Chondrocyte (in vitro differentiated cells): Measurements from ENCODE around the gene PF4V1. TPM values are rescaled to one million over a fixed set of nuclear protein-coding genes. Genes with fewer than 3 reads are reported as not detected.

Source experiments
- DNase-seq: peaks from one replicate; pipeline ENCODE4 v3.0.0; 2021; ENCODE audit warnings: mixed read lengths, low spot score
- H3K27ac Mint-ChIP-seq: one replicate; pipeline ENCODE4 v1.8.0; 2021; ENCODE audit warnings: mild to moderate bottlenecking, moderate library complexity, mixed read lengths; ENCODE audit not compliant: unreplicated experiment
- H3K27me3 Mint-ChIP-seq: 2 replicates; pipeline ENCODE4 v1.8.0; 2021; ENCODE audit warnings: low read depth, mixed read lengths
- H3K36me3 Mint-ChIP-seq: 2 replicates; pipeline ENCODE4 v1.8.0; 2021; ENCODE audit warnings: low read depth, mixed read lengths
- H3K4me1 Mint-ChIP-seq: 2 replicates; pipeline ENCODE4 v1.8.0; 2021; ENCODE audit warnings: low read depth, mild to moderate bottlenecking, mixed read lengths
- H3K4me3 Mint-ChIP-seq: one replicate; pipeline ENCODE4 v1.8.0; 2021; ENCODE audit warnings: mild to moderate bottlenecking, moderate library complexity, mixed read lengths; ENCODE audit not compliant: unreplicated experiment
- H3K9me3 Mint-ChIP-seq: 2 replicates; pipeline ENCODE4 v1.8.0; 2021; ENCODE audit warnings: low read depth, mixed read lengths
- CTCF ChIP-seq: fragments of 200-600 bp; sonication (generic); IDR thresholded peaks from 2 replicates; pipeline ENCODE4 v1.5.0; 2021; ENCODE audit warnings: antibody characterized with exemption, mild to moderate bottlenecking, moderate library complexity
- total RNA-seq: library from RNA; stranded (reverse); gene quantifications from 3 replicates; pipeline ENCODE4 v1.2.1, GENCODE V29; 2021

Gene PF4V1
- total RNA-seq, 1 donor from 2014 or later, result not detected

DNA sequence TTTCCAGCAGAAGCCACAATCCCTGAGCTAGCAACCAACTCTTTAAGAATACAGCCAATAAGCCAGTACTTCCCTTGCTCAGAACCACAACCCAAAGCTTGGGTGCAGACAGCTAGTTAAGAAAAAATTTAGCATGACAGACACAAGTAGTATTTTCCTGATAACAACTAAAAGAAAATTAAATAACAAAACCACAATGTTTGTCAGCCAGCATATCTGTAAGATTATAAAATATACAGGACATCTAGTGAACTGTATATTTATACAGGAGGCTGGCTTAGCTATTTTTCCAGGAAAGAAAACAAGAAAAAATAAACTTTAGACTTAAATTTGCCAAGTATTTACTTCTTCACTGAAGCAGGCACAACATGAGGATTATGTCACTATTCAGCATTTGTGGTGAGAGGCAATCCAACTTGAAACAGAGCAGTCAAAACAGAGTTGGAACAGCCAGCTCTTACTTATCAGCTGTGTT lies 6.6 kb downstream of the PF4V1 start:
- H3K9me3 Mint-ChIP-seq, result no peaks in the 10 kb centered on the region
- no peak overlapping the region for H3K27ac Mint-ChIP-seq
- no peak for DNase-seq
- TF ChIP-seq CTCF, result no peak
- peaks cover 47% of the 10 kb centered on the region for H3K4me1 Mint-ChIP-seq
- peaks cover 2% of the 10 kb centered on the region for H3K36me3 Mint-ChIP-seq
- H3K27me3 Mint-ChIP-seq, result peaks cover 10% of the 10 kb centered on the region
- no peak overlapping the region for H3K4me3 Mint-ChIP-seq

GRCh38 chr4:73860181-73860580 lies 7.1 kb downstream of the PF4V1 start:
- Mint-ChIP-seq H3K27me3 (peaks cover 12% of the 10 kb centered on the region), H3K9me3 (no peaks in the 10 kb centered on the region), H3K4me1 (peaks cover 41% of the 10 kb centered on the region), H3K27ac (no peak overlapping the region), H3K4me3 (no peak overlapping the region), H3K36me3 (peaks cover 2% of the 10 kb centered on the region)
- no peak for DNase-seq
- TF ChIP-seq CTCF, result no peak

GRCh38 chr4:73860917-73861316 lies 7.8 kb downstream of the PF4V1 start:
- no peak for TF ChIP-seq CTCF
- peaks cover 34% of the 10 kb centered on the region for H3K4me1 Mint-ChIP-seq
- H3K27ac Mint-ChIP-seq, result no peak overlapping the region
- peaks cover 17% of the 10 kb centered on the region for H3K27me3 Mint-ChIP-seq
- DNase-seq, result no peak
- H3K9me3 Mint-ChIP-seq, result no peaks in the 10 kb centered on the region
- H3K4me3 Mint-ChIP-seq, result no peak overlapping the region
- peaks cover 2% of the 10 kb centered on the region for H3K36me3 Mint-ChIP-seq

DNA sequence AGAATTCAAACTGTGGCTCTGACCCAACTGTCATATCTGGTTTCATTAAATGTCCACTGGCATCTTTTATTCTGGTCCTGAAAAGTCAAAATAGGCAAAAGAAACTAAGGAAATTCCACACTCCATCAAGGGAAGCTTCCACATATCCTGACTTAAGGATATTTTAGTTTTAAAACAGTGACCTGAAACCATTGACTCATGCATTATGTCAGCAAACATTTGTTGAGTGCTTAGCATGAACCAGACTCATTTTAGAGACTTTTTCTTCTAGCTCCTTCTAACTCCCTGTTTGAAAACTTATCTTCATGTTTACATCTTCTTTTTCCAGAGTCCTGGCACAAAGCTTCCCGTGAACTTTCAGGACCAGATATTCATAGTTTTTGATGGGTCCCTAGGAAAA lies 9.2 kb downstream of the PF4V1 start:
- no peak overlapping the region for H3K4me3 Mint-ChIP-seq
- H3K27me3 Mint-ChIP-seq, result peaks cover 24% of the 10 kb centered on the region
- TF ChIP-seq CTCF, result no peak
- no peaks in the 10 kb centered on the region for H3K36me3 Mint-ChIP-seq
- DNase-seq, result no peak
- peaks cover 24% of the 10 kb centered on the region for H3K4me1 Mint-ChIP-seq
- no peak overlapping the region for H3K27ac Mint-ChIP-seq
- H3K9me3 Mint-ChIP-seq, result no peaks in the 10 kb centered on the region

GRCh38 chr4:73864365-73864764 lies 11.3 kb downstream of the PF4V1 start:
- peaks cover 34% of the 10 kb centered on the region for H3K27me3 Mint-ChIP-seq
- H3K9me3 Mint-ChIP-seq, result no peaks in the 10 kb centered on the region
- DNase-seq, result no peak
- H3K4me3 Mint-ChIP-seq, result no peak overlapping the region
- H3K27ac Mint-ChIP-seq, result no peak overlapping the region
- peaks cover 34% of the 10 kb centered on the region for H3K4me1 Mint-ChIP-seq
- peak; percentile 67 for TF ChIP-seq CTCF
- no peaks in the 10 kb centered on the region for H3K36me3 Mint-ChIP-seq
